ENCODE results near the gene POFUT2. TPM values are rescaled to one million over a fixed set of nuclear protein-coding genes. Genes with fewer than 3 reads are reported as not detected.

Gene POFUT2
- total RNA-seq, 1 donor from 2014 or later, result 31.9 TPM

DNA sequence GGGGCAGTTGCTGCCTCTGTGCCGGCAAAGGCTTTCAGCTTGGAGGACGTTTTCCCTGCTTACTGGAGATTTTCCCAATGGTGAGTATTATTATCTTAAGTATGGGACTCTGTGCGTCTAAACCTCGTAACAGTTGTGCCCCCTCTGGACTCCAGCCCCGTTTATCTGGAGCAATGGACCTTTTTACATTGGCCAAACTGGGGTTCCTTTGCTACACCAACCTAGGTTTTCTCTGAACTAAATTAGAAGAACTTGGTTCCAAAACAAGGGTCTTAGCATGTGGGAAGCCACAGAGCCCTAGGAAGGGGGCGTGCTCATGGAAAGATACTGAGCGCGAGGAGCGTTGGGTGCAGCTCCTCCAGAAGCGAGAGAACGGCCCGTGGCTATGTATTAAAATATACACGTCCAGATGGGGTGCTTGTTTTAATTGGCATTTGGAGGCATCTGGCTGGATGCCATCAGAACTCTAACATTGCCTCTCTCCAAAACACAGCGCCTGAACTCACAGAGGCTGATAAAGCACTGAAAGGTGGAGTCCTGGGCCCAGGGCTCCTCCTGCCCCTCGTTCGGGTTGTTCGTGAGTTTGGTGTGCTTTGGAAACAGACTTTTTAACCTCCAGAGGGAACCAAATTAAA lies 28.4 kb downstream of the POFUT2 start:
- DNase-seq, result no peak
- Mint-ChIP-seq H3K4me1 (ENCODE audit: low read depth, unreplicated experiment) (peaks cover 5% of the 10 kb centered on the region), H3K4me3 (ENCODE audit: unreplicated experiment) (no peak overlapping the region), H3K36me3 (ENCODE audit: unreplicated experiment) (no peaks in the 10 kb centered on the region), H3K9me3 (ENCODE audit: unreplicated experiment) (peaks cover 3% of the 10 kb centered on the region), H3K27ac (ENCODE audit: unreplicated experiment) (no peak overlapping the region), H3K27me3 (ENCODE audit: unreplicated experiment) (peaks cover 8% of the 10 kb centered on the region)
- TF ChIP-seq, protein P1, sequence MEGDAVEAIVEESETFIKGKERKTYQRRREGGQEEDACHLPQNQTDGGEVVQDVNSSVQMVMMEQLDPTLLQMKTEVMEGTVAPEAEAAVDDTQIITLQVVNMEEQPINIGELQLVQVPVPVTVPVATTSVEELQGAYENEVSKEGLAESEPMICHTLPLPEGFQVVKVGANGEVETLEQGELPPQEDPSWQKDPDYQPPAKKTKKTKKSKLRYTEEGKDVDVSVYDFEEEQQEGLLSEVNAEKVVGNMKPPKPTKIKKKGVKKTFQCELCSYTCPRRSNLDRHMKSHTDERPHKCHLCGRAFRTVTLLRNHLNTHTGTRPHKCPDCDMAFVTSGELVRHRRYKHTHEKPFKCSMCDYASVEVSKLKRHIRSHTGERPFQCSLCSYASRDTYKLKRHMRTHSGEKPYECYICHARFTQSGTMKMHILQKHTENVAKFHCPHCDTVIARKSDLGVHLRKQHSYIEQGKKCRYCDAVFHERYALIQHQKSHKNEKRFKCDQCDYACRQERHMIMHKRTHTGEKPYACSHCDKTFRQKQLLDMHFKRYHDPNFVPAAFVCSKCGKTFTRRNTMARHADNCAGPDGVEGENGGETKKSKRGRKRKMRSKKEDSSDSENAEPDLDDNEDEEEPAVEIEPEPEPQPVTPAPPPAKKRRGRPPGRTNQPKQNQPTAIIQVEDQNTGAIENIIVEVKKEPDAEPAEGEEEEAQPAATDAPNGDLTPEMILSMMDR (IDR thresholded peaks at IDR 0.05; ENCODE audit: partially characterized antibody, unreplicated experiment), result no peak

DNA sequence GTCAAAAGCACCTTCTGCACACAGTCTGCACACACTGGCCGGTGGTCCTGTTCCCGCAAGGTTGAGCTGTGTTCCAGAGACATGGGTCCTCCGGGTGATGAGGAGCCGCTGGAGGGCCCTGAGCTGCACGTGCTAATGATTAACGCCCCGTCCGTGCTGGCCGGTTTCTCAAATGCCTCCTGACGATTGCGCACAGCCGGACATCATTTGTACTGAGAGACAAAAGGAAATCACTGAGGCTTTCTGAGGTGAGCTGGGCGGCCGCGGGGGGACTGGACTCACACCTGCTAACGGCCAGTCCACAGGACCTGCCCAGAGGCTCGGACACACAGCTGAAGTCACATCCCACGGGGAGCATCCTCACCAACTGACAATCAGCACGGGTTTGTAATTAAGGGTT lies 29.2 kb downstream of the POFUT2 start:
- H3K36me3 Mint-ChIP-seq (ENCODE audit: unreplicated experiment), result no peaks in the 10 kb centered on the region
- TF ChIP-seq, protein P1 (IDR thresholded peaks at IDR 0.05; ENCODE audit: partially characterized antibody, unreplicated experiment), result no peak

DNA sequence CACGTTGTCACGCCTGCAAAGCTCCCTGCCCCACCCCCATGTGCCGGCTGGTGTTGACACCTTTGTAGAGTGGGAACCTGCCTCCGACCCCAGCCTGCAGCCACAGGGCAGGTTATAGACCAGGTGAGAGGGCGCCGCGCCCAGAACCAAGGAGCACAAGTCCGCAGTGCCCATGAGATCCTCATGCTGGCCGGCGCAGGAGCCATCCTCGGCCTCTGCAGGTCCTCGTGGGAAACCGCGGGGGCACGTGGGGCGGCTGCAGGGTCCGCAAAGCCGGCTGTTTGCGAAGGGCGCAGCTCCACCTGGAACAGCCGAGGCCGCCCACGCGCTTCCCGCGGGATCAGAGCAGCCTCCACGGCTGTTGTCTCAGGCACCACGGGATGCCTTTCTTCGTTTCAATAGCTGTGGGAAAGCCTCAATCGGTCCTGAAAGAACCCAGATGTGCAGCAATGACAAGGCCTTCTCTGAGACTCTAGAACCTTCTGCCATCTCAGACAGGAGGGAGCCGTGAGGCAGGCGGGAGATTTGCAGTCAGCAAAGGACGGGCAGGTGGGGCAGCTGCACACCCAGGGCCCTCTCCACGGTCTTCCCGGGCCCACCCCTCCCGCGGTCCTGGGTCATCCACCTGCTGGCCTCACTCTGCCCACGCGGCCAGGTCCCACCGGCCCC lies 29.9 kb downstream of the POFUT2 start:
- TF ChIP-seq, protein P1 (IDR thresholded peaks at IDR 0.05; ENCODE audit: partially characterized antibody, unreplicated experiment), result no peak
- Mint-ChIP-seq H3K4me3 (ENCODE audit: unreplicated experiment) (no peak overlapping the region), H3K27ac (ENCODE audit: unreplicated experiment) (no peak overlapping the region), H3K27me3 (ENCODE audit: unreplicated experiment) (peaks cover 4% of the 10 kb centered on the region), H3K4me1 (ENCODE audit: low read depth, unreplicated experiment) (peaks cover 2% of the 10 kb centered on the region), H3K9me3 (ENCODE audit: unreplicated experiment) (peaks cover 3% of the 10 kb centered on the region), H3K36me3 (ENCODE audit: unreplicated experiment) (no peaks in the 10 kb centered on the region)
- DNase-seq, result no peak

More for the DNA sequence above, 29.2 kb downstream of the POFUT2 start:
- no peak overlapping the region for H3K27ac Mint-ChIP-seq (ENCODE audit: unreplicated experiment)
- H3K4me1 Mint-ChIP-seq (ENCODE audit: low read depth, unreplicated experiment), result peaks cover 2% of the 10 kb centered on the region
- DNase-seq, result no peak
- H3K27me3 Mint-ChIP-seq (ENCODE audit: unreplicated experiment), result peaks cover 8% of the 10 kb centered on the region
- H3K9me3 Mint-ChIP-seq (ENCODE audit: unreplicated experiment), result peaks cover 3% of the 10 kb centered on the region
- H3K4me3 Mint-ChIP-seq (ENCODE audit: unreplicated experiment), result no peak overlapping the region

DNA sequence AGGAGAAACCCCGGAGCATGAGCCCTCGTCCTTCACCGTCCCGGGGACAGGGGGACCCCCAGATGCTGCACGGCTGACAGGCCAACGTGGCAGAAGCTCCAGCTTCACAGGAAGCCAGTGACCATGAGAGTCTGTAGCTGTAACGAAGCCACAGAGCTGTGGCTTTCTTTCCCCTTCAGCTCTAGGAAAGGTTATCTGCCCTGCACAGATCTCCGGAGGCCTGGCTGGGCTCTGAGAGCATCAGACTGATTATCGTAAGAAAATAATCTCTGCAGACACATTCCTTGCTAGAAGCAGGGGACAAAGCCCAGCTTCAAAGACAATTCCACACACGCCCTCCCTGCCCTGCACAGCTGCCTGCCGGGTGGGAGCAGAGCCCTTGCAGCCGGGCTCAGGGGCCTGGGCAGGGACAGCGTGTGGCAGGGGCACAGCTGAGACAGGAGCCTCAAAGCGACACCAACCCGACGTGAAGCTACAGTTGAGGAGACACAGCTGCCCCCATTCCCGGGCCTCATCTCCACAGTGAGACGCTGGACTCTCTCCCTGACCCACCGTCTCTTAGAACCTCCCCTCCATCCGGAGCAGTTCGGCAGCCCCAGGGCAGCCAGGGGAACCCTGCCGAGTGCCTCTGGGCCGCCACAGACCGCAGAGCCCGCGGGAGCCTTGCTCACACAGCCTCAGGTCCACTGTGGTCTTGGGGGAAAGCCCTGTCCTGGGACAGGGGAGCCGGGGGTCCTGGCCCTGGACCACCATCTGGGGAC lies 30.6 kb downstream of the POFUT2 start:
- Mint-ChIP-seq H3K4me3 (ENCODE audit: unreplicated experiment) (no peak overlapping the region), H3K4me1 (ENCODE audit: low read depth, unreplicated experiment) (peaks cover 2% of the 10 kb centered on the region), H3K9me3 (ENCODE audit: unreplicated experiment) (peaks cover 3% of the 10 kb centered on the region), H3K36me3 (ENCODE audit: unreplicated experiment) (no peaks in the 10 kb centered on the region), H3K27me3 (ENCODE audit: unreplicated experiment) (peaks cover 4% of the 10 kb centered on the region), H3K27ac (ENCODE audit: unreplicated experiment) (no peak overlapping the region)
- no peak for DNase-seq
- TF ChIP-seq, protein P1 (IDR thresholded peaks at IDR 0.05; ENCODE audit: partially characterized antibody, unreplicated experiment), result no peak

Measured in glutamatergic neuron (in vitro differentiated cells).